BJ (cell line): ENCODE measurements around the gene BBS7. TPM values are rescaled to one million over a fixed set of nuclear protein-coding genes. Genes with fewer than 3 reads are reported as not detected.

Source experiments
- CTCF ChIA-PET: fragments of 350-600 bp; formaldehyde crosslinking; extraction: SDS; loops from one replicate; lab custom pipeline; 2021; ENCODE audit warnings: antibody characterized with exemption, inconsistent platforms; lab: Yijun Ruan, JAX
- POLR2A ChIA-PET: fragments of 300-600 bp; sonication (Branson Sonifier 250); formaldehyde crosslinking; extraction: SDS; loops from one replicate; lab custom pipeline; 2021; ENCODE audit warnings: antibody characterized with exemption; lab: Charles Lee
- DNase-seq: peaks from one replicate; pipeline ENCODE4 v3.0.0-alpha.2; 2011; ENCODE audit warnings: low read depth
- H3K27me3 ChIP-seq: 2 replicates; pipeline ENCODE4 v1.6.0; 2011; ENCODE audit warnings: low read length; ENCODE audit not compliant: control insufficient read depth, insufficient read depth
- H3K36me3 ChIP-seq: 2 replicates; pipeline ENCODE4 v1.5.1; 2011; ENCODE audit warnings: low read length; ENCODE audit not compliant: control insufficient read depth, insufficient read depth
- H3K4me3 ChIP-seq: 2 replicates; pipeline ENCODE4 v1.5.1; 2011; ENCODE audit warnings: low read depth, mild to moderate bottlenecking, control low read depth, low read length
- CTCF ChIP-seq: IDR thresholded peaks from 2 replicates; pipeline ENCODE4 v1.5.1; 2011; ENCODE audit warnings: low read depth, mild to moderate bottlenecking, control low read depth, inconsistent platforms, low read length, moderate library complexity; ENCODE audit not compliant: insufficient read depth
- polyA plus RNA-seq: library from polyadenylated mRNA; depleted of rRNA; stranded (reverse); fragments of >200 nt; gene quantifications from 2 replicates; pipeline ENCODE4 v1.2.3, GENCODE V29; 2011

BBS7 gene
- polyA plus RNA-seq, 1 experiment: 15.0 TPM

DNA sequence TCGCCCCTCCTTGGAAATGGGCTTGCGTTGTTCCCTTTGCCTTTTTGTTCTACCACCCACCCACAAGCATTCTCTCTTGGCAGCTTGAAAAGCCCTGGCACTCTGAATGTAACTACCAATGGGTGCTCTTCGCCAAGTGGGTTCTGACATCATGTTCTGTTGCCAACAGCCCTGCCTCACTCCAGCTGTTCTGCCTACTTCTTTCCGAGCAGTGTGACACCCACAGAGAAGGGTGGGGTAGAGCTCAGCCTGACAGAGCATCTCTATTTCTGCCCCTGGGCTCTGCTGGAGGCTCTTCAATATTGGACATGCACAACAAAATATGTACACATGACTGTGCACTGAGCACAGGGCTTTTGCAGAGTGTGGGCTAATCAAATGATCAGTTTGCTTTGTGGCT lies 84.8 kb downstream of the BBS7 start:
- TF ChIP-seq CTCF: no peak
- CTCF ChIA-PET: no interaction called here
- Histone ChIP-seq H3K36me3 (no peaks in the 10 kb centered on the region), H3K4me3 (no peak overlapping the region), H3K27me3 (no peaks in the 10 kb centered on the region)
- no peak for DNase-seq
- POLR2A ChIA-PET: no interaction called here

DNA sequence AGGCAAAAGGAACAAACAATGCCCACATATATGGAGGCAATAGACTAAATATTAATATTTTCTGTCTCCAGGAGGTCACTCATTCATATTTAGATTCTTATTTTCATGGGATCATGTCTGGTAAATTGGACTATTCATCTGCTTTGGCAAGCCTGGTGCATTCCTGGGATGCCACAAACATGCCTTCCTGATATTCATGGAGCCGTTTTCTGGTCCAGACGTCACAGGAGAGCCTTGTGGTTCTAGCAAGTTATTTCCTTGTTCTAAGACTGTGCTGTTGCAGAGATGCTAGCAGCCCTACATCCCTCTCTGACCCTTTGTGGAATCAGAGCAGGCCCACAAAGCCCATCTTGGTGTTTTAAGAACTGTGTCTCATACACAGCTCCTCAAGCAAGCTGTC lies 85.3 kb downstream of the BBS7 start:
- no peak for TF ChIP-seq CTCF
- no peaks in the 10 kb centered on the region for H3K27me3 ChIP-seq
- ChIA-PET POLR2A (no interaction called here), CTCF (interaction anchor here (0.7 kb wide), 1 partner anchor 17 kb away, joined by 4 read pairs; no protein-coding TSS in a partner anchor)
- peak; percentile 87 for DNase-seq
- H3K36me3 ChIP-seq: no peaks in the 10 kb centered on the region
- H3K4me3 ChIP-seq: no peak overlapping the region

GRCh38 chr4:121784401-121784800 lies 85.9 kb downstream of the BBS7 start:
- ChIA-PET POLR2A (no interaction called here), CTCF (interaction anchor here (0.7 kb wide), 1 partner anchor 16 kb away, joined by 4 read pairs; no protein-coding TSS in a partner anchor)
- Histone ChIP-seq H3K4me3 (no peak overlapping the region), H3K36me3 (no peaks in the 10 kb centered on the region), H3K27me3 (no peaks in the 10 kb centered on the region)
- no peak for DNase-seq
- no peak for TF ChIP-seq CTCF

- TF ChIP-seq CTCF: no peak
- H3K27me3 ChIP-seq: no peaks in the 10 kb centered on the region
- no peak for DNase-seq
- ChIA-PET POLR2A (no interaction called here), CTCF (no interaction called here)
- H3K4me3 ChIP-seq: no peak overlapping the region
- H3K36me3 ChIP-seq: no peaks in the 10 kb centered on the region
These were observed 87.1 kb downstream of the BBS7 start for GRCh38 chr4:121783210-121783609.

DNA sequence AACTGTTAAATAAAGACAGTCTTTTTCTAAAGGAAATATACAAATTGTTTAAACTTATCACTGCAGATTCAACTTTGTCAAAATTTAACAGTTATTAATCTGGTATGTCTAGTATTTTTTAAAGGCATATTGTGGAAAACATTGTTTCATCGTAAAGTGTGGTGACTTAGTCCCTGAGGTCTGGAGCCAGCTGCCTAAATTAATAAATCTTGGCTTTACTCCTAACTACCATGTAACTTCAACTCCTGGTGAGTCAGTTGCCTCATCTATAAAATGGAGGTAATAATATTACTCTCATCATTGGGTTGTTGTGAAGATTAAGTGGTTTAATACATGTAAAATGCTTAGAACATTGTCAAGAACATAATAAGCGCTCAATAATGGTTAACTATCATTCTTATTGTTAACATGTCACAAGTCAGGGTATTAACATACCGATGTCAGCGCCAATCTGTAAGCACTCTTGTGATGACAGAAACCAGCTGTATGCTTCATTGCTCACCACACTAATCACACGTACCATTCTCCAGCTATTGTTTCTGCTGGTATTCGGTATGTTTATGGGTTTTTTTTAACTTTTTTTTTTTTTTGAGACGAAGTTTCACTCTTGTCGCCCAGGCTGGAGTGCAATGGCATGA lies 91.2 kb downstream of the BBS7 start:
- DNase-seq: no peak
- no peak for TF ChIP-seq CTCF
- Histone ChIP-seq H3K36me3 (no peaks in the 10 kb centered on the region), H3K4me3 (no peak overlapping the region), H3K27me3 (no peaks in the 10 kb centered on the region)
- POLR2A ChIA-PET: no interaction called here
- CTCF ChIA-PET: interaction anchor here (1.6 kb wide), 1 partner anchor 11 kb away, joined by 4 read pairs; no protein-coding TSS in a partner anchor
